ENCODE data around the gene BOLA3. TPM values are rescaled to one million over a fixed set of nuclear protein-coding genes. Genes with fewer than 3 reads are reported as not detected.
"Not testable (repeated sequence)": the region's sequence is repeated elsewhere in the genome, so short reads cannot be mapped to it uniquely, and the experiment has no call there.

BOLA3 gene
- total and polyA plus RNA-seq, 2 donors (not counting 3 experiments of a cell fraction or from before 2014, with no cell fraction given): 28.7 to 42.4 TPM

DNA sequence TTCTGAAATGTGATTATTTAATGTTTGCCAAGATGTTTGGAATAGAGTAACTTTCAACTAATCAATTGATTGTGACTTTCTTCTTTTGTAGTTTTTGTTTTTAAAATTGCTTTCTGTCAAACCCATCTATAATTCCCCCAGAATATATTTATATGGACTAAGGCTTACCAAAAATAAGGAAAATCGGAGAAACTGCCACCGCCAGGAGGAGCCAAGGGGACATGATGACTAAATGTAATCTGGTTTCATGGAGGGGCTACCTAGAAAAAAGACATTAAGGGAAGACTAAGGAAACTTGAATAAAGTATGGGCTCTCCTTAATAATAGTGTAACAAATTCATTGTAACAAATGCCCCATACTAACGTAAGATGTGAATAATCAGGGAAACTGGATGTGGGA is 19.5 kb downstream of the BOLA3 start:
- intact Hi-C loops (cut with micrococcal nuclease): no loop called here
- no TSS peak for BruUV-seq (replicated peaks)
- CTCF ChIA-PET: interaction anchor here (1.2 kb wide), 1 partner anchor 19 kb away, joined by 4 read pairs; the partner anchor contains the start of gene BOLA3
- dilution Hi-C loops (cut with MboI; ENCODE audit: extremely low pct_ligation_motif_present, low sequenced_read_pairs): no loop called here
- Histone ChIP-seq H3K9me3 (replicated peaks; ENCODE audit: control insufficient read depth, insufficient read depth, low read length) (no peaks in the 10 kb centered on the region), H3K4me1 (ENCODE audit: control insufficient read depth, extremely low read depth, insufficient read depth, low read length) (peaks cover 2% of the 10 kb centered on the region), H3K9ac (replicated peaks; ENCODE audit: extremely low read depth, insufficient read depth, low read length) (no peak overlapping the region), H4K20me1 (replicated peaks; ENCODE audit: control insufficient read depth, extremely low read depth, insufficient read depth, low read length) (no peaks in the 10 kb centered on the region), H3K36me3 (ENCODE audit: control insufficient read depth in 2 of 2, extremely low read depth in 1 of 2, insufficient read depth in 2 of 2, low read length in 2 of 2) (no peaks in the 10 kb centered on the region), H3K27me3 (ENCODE audit: control insufficient read depth in 2 of 2, insufficient read depth in 2 of 2, low read length in 2 of 2) (peaks cover 7 to 15% of the 10 kb centered on the region in 2 experiments), H3K27ac (ENCODE audit: insufficient read depth, low read depth, low read length) (no peak overlapping the region), H3K79me2 (ENCODE audit: control insufficient read depth, insufficient read depth, low read length) (no peaks in the 10 kb centered on the region), H3K9me1 (replicated peaks; ENCODE audit: control insufficient read depth, extremely low read depth, insufficient read depth, low read length) (no peaks in the 10 kb centered on the region), H2AFZ (ENCODE audit: low read depth, low read length) (no peak overlapping the region), H3K4me3 (replicated peaks in 1 of 3; ENCODE audit: insufficient read depth in 1 of 3, low read depth in 1 of 3, low read length in 3 of 3) (no peak overlapping the region), H3K4me2 (ENCODE audit: insufficient read depth, low read length) (no peak overlapping the region)
- no peak for DNase-seq (ENCODE audit: low read depth, low spot score)
- POLR2A ChIA-PET: no interaction called here
- TF ChIP-seq, protein P1, sequence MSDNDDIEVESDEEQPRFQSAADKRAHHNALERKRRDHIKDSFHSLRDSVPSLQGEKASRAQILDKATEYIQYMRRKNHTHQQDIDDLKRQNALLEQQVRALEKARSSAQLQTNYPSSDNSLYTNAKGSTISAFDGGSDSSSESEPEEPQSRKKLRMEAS (IDR thresholded peaks at IDR 0.05; ENCODE audit: insufficient read depth, insufficient read length): no peak
- TF ChIP-seq, protein P2, sequence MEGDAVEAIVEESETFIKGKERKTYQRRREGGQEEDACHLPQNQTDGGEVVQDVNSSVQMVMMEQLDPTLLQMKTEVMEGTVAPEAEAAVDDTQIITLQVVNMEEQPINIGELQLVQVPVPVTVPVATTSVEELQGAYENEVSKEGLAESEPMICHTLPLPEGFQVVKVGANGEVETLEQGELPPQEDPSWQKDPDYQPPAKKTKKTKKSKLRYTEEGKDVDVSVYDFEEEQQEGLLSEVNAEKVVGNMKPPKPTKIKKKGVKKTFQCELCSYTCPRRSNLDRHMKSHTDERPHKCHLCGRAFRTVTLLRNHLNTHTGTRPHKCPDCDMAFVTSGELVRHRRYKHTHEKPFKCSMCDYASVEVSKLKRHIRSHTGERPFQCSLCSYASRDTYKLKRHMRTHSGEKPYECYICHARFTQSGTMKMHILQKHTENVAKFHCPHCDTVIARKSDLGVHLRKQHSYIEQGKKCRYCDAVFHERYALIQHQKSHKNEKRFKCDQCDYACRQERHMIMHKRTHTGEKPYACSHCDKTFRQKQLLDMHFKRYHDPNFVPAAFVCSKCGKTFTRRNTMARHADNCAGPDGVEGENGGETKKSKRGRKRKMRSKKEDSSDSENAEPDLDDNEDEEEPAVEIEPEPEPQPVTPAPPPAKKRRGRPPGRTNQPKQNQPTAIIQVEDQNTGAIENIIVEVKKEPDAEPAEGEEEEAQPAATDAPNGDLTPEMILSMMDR (IDR thresholded peaks at IDR 0.05; ENCODE audit: extremely low read depth in 1 of 2, insufficient read depth in 1 of 2, low read depth in 1 of 2, low read length in 2 of 2): peak in 1 of 2 donors; percentile 7
- no peak for FAIRE-seq

DNA sequence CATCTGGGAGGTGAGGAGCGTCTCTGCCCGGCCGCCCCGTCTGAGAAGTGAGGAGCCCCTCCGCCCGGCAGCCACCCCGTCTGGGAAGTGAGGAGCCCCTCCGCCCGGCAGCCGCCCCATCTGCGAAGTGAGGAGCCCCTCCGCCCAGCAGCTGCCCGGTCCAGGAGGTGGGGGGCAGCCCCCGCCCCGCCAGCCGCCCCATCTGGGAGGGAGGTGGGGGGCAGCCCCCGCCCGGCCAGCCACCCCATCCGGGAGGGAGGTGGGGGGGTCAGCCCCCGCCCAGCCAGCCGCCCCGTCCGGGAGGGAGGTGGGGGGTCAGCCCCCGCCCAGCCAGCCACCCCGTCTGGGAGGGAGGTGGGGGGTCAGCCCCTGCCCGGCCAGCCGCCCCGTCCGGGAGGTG is 23.8 kb downstream of the BOLA3 start:
- CTCF ChIA-PET; H3K9me1 ChIP-seq (replicated peaks; ENCODE audit: control insufficient read depth, extremely low read depth, insufficient read depth, low read length); POLR2A ChIA-PET; BruUV-seq (replicated peaks); H3K79me2 ChIP-seq (ENCODE audit: control insufficient read depth, insufficient read depth, low read length); dilution Hi-C loops (cut with MboI; ENCODE audit: extremely low pct_ligation_motif_present, low sequenced_read_pairs); H3K4me3 ChIP-seq (replicated peaks in 1 of 3; ENCODE audit: insufficient read depth in 1 of 3, low read depth in 1 of 3, low read length in 3 of 3); intact Hi-C loops (cut with micrococcal nuclease); H3K9me3 ChIP-seq (replicated peaks; ENCODE audit: control insufficient read depth, insufficient read depth, low read length); FAIRE-seq; H3K27me3 ChIP-seq (ENCODE audit: control insufficient read depth in 2 of 2, insufficient read depth in 2 of 2, low read length in 2 of 2); H4K20me1 ChIP-seq (replicated peaks; ENCODE audit: control insufficient read depth, extremely low read depth, insufficient read depth, low read length); H3K9ac ChIP-seq (replicated peaks; ENCODE audit: extremely low read depth, insufficient read depth, low read length); H3K36me3 ChIP-seq (ENCODE audit: control insufficient read depth in 2 of 2, extremely low read depth in 1 of 2, insufficient read depth in 2 of 2, low read length in 2 of 2); H3K4me2 ChIP-seq (ENCODE audit: insufficient read depth, low read length); H2AFZ ChIP-seq (ENCODE audit: low read depth, low read length); DNase-seq (ENCODE audit: low read depth, low spot score); H3K4me1 ChIP-seq (ENCODE audit: control insufficient read depth, extremely low read depth, insufficient read depth, low read length); H3K27ac ChIP-seq (ENCODE audit: insufficient read depth, low read depth, low read length): not testable (repeated sequence)

DNA sequence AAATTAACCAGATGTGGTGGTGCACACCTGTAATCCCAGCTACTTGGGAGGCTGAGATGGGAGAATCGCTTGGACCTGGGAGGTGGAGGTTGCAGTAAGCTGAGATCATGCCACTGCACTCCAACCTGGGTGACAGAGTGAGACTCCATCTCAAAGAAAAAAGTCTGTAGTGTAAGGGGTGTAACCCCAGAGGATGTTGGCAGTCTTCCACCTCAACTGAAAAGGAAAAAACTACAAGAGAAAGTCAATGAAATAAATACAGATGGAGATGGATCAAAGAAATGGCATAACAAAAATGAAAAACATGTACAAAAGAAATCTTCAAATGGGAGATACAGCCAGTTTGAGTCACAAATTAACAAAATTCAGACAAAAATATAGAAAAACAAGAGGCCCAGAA is 25.9 kb downstream of the BOLA3 start:
- DNase-seq (ENCODE audit: low read depth, low spot score); H3K27ac ChIP-seq (ENCODE audit: insufficient read depth, low read depth, low read length); H3K4me2 ChIP-seq (ENCODE audit: insufficient read depth, low read length); H3K4me1 ChIP-seq (ENCODE audit: control insufficient read depth, extremely low read depth, insufficient read depth, low read length); H3K27me3 ChIP-seq (ENCODE audit: control insufficient read depth in 2 of 2, insufficient read depth in 2 of 2, low read length in 2 of 2); H3K4me3 ChIP-seq (replicated peaks in 1 of 3; ENCODE audit: insufficient read depth in 1 of 3, low read depth in 1 of 3, low read length in 3 of 3); H3K9ac ChIP-seq (replicated peaks; ENCODE audit: extremely low read depth, insufficient read depth, low read length); FAIRE-seq; H3K36me3 ChIP-seq (ENCODE audit: control insufficient read depth in 2 of 2, extremely low read depth in 1 of 2, insufficient read depth in 2 of 2, low read length in 2 of 2); H2AFZ ChIP-seq (ENCODE audit: low read depth, low read length); BruUV-seq (replicated peaks); H4K20me1 ChIP-seq (replicated peaks; ENCODE audit: control insufficient read depth, extremely low read depth, insufficient read depth, low read length); dilution Hi-C loops (cut with MboI; ENCODE audit: extremely low pct_ligation_motif_present, low sequenced_read_pairs); H3K9me3 ChIP-seq (replicated peaks; ENCODE audit: control insufficient read depth, insufficient read depth, low read length); H3K79me2 ChIP-seq (ENCODE audit: control insufficient read depth, insufficient read depth, low read length); POLR2A ChIA-PET; H3K9me1 ChIP-seq (replicated peaks; ENCODE audit: control insufficient read depth, extremely low read depth, insufficient read depth, low read length): not testable (repeated sequence)
- CTCF ChIA-PET: interaction anchor here (1.0 to 2.3 kb wide), 2 partner anchors 26 to 298 kb away, joined by 4 to 19 read pairs; partner anchors contain the start of gene BOLA3
- intact Hi-C loops (cut with micrococcal nuclease): loop anchor here (2.0 kb wide), 1 partner anchor 25 kb away; the partner anchor contains the start of gene BOLA3
